Testis (tissue), 3 donors: ENCODE data around the gene TNFSF11. TPM values are rescaled to one million over a fixed set of nuclear protein-coding genes. Genes with fewer than 3 reads are reported as not detected.

Experiments used
- DNase-seq: peaks from one replicate; pipeline ENCODE4 v3.0.0-alpha.2; 2019
- H3K27ac ChIP-seq, 2 donors: fragments of 200-600 bp; sonication (generic); one replicate each; pipeline ENCODE4 v1.5.1; 2019
- H3K27me3 ChIP-seq: fragments of 200-600 bp; sonication (generic); one replicate; pipeline ENCODE4 v1.5.1; 2019
- H3K36me3 ChIP-seq: fragments of 200-600 bp; sonication (generic); one replicate; pipeline ENCODE4 v1.5.1; 2017; ENCODE audit warnings: low read depth; ENCODE audit errors: missing control alignments
- H3K4me1 ChIP-seq: fragments of 200-600 bp; sonication (generic); one replicate; pipeline ENCODE4 v1.5.1; 2019
- H3K4me3 ChIP-seq, 2 donors: fragments of 200-600 bp; sonication (generic); one replicate each; pipeline ENCODE4 v1.5.1; 2017 to 2019
- H3K9me3 ChIP-seq: fragments of 200-600 bp; sonication (generic); one replicate; pipeline ENCODE4 v1.5.1; 2017
- CTCF ChIP-seq, 3 experiments: fragments of 450-650 bp in 2 of 3; fragments of 200-600 bp in 1 of 3; sonication (generic) in 1 of 3; IDR thresholded peaks; one replicate each; pipeline ENCODE4 v1.5.1; 2016 to 2019; ENCODE audit warnings: antibody characterized with exemption in 3 of 3, mild to moderate bottlenecking in 2 of 3, moderate library complexity in 1 of 3
- POLR2A ChIP-seq: fragments of 450-650 bp; IDR thresholded peaks from one replicate; pipeline ENCODE4 v1.6.1; 2017; ENCODE audit warnings: antibody characterized with exemption, mild to moderate bottlenecking, moderate library complexity
- WGBS, 2 donors: methylation state at CpG; one replicate each; pipeline ENCODE4 v1.1.5; 2018; 5-methylcytosine and 5-hydroxymethylcytosine counted together
- intact Hi-C: fragments of 100-400 bp; cut with DNase I; formaldehyde crosslinking; loops from one replicate; pipeline ENCODE4 v1.15.1; 2023; ENCODE audit warnings: low total_unique reads
- polyA plus RNA-seq: library from polyadenylated mRNA; stranded (reverse); fragments of 350-450 nt; fragmentation: Illumina TruSeq; extraction: RNeasy Lipid Tissue Mini Kit (QIAGEN cat#74804); gene quantifications from one replicate; pipeline ENCODE4 v1.2.3, GENCODE V29; 2014; ENCODE audit warnings: low read depth, low replicate concordance; ENCODE audit not compliant: insufficient read depth
- total RNA-seq, 2 donors: library from RNA; depleted of rRNA; stranded (reverse); fragments of >200 nt; gene quantifications; one replicate each; pipeline ENCODE4 v1.2.3, GENCODE V29; 2016

TNFSF11 gene
- total and polyA plus RNA-seq, 3 donors from 2014 or later = 0.93 to 2.0 (median 1.8) TPM

- H3K9me3 ChIP-seq = no peaks in the 10 kb centered on the region
- TF ChIP-seq CTCF (IDR thresholded peaks at IDR 0.05) (no peak), POLR2A (no peak)
- intact Hi-C loops = no loop called here
- no peaks in the 10 kb centered on the region for H3K36me3 ChIP-seq
- H3K4me1 ChIP-seq = no peaks in the 10 kb centered on the region
- H3K4me3 ChIP-seq = no peak overlapping the region
- WGBS, 2 donors = 83 to 87% methylated on average over 8 of the region's 8 CpGs
- H3K27me3 ChIP-seq = no peaks in the 10 kb centered on the region
- DNase-seq = no peak
- no peak overlapping the region for H3K27ac ChIP-seq
Measured at GRCh38 chr13:42592915-42593900, 19.3 kb downstream of the TNFSF11 start.

GRCh38 chr13:42594481-42595252 lies 20.7 kb downstream of the TNFSF11 start:
- peak; percentile 76 to 90 (median 85) for TF ChIP-seq CTCF (IDR thresholded peaks at IDR 0.05)
- TF ChIP-seq POLR2A = no peak

GRCh38 chr13:42595253-42595571 lies 21.3 kb downstream of the TNFSF11 start:
- Histone ChIP-seq H3K4me3 (no peak overlapping the region), H3K27me3 (no peaks in the 10 kb centered on the region), H3K27ac (no peak overlapping the region), H3K36me3 (no peaks in the 10 kb centered on the region), H3K9me3 (no peaks in the 10 kb centered on the region), H3K4me1 (no peaks in the 10 kb centered on the region)
- 70 to 74% methylated on average over 4 of the region's 4 CpGs for WGBS, 2 donors
- DNase-seq = no peak
- no peak for TF ChIP-seq CTCF (IDR thresholded peaks at IDR 0.05)
- no peak for TF ChIP-seq POLR2A
- intact Hi-C loops = no loop called here

More at GRCh38 chr13:42594481-42595252, 20.7 kb downstream of the TNFSF11 start:
- no peaks in the 10 kb centered on the region for H3K9me3 ChIP-seq
- H3K27ac ChIP-seq = no peak overlapping the region
- no peaks in the 10 kb centered on the region for H3K36me3 ChIP-seq
- no peaks in the 10 kb centered on the region for H3K4me1 ChIP-seq
- H3K27me3 ChIP-seq = no peaks in the 10 kb centered on the region
- intact Hi-C loops = no loop called here
- no peak overlapping the region for H3K4me3 ChIP-seq
- 11 to 14% methylated on average over 7 of the region's 7 CpGs for WGBS, 2 donors
- peak; percentile 76 for DNase-seq

GRCh38 chr13:42597505-42597904 lies 23.6 kb downstream of the TNFSF11 start:
- H3K9me3 ChIP-seq = no peaks in the 10 kb centered on the region
- H3K27me3 ChIP-seq = no peaks in the 10 kb centered on the region
- DNase-seq = no peak
- H3K27ac ChIP-seq = no peak overlapping the region
- WGBS, 2 donors = 93 to 95% methylated on average over 4 of the region's 4 CpGs
- intact Hi-C loops = no loop called here
- no peaks in the 10 kb centered on the region for H3K36me3 ChIP-seq
- no peak for TF ChIP-seq CTCF (IDR thresholded peaks at IDR 0.05)
- TF ChIP-seq POLR2A = no peak
- H3K4me3 ChIP-seq = no peak overlapping the region
- no peaks in the 10 kb centered on the region for H3K4me1 ChIP-seq
